Left lung (tissue), 14 donors: ENCODE data around the gene SEMG1. TPM values are rescaled to one million over a fixed set of nuclear protein-coding genes. Genes with fewer than 3 reads are reported as not detected.
A peak's percentile ranks its signal among the peaks of the same experiment; 100 is the strongest.

ENCODE experiments used
- ATAC-seq: fragments of 200-7000 bp; cut with Tn5 transposase; one replicate; pipeline ENCODE4 v1.9.1; 2020; ENCODE audit warnings: moderate library complexity
- DNase-seq, 4 donors: peaks; one replicate each; pipeline ENCODE4 v3.0.0-alpha.2; 2013 to 2020
- H3K27ac ChIP-seq, 2 donors: fragments of 200-600 bp; sonication (generic) in 1 of 2; one replicate each; pipeline versions ENCODE4 v1.5.0 to v1.8.0; 2020 to 2021
- H3K27me3 ChIP-seq, 2 donors: fragments of 200-600 bp; sonication (generic) in 1 of 2; one replicate each; pipeline versions ENCODE4 v1.5.0 to v1.8.0; 2020 to 2021
- H3K36me3 ChIP-seq, 2 donors: fragments of 200-600 bp; sonication (generic) in 1 of 2; one replicate each; pipeline versions ENCODE4 v1.5.0 to v1.8.0; 2020 to 2021
- H3K4me1 ChIP-seq, 2 donors: fragments of 200-600 bp; one replicate each; pipeline ENCODE4 v1.8.0; 2021
- H3K4me3 ChIP-seq, 2 donors: fragments of 200-600 bp; sonication (generic) in 1 of 2; one replicate each; pipeline versions ENCODE4 v1.5.0 to v1.8.0; 2020 to 2021; ENCODE audit warnings: mild to moderate bottlenecking in 1 of 2
- H3K9me3 ChIP-seq, 2 donors: fragments of 200-600 bp; sonication (generic) in 1 of 2; one replicate each; pipeline versions ENCODE4 v1.5.0 to v1.8.0; 2020 to 2021
- CTCF ChIP-seq, 2 donors: fragments of 200-600 bp; sonication (generic) in 1 of 2; IDR thresholded peaks; one replicate each; pipeline versions ENCODE4 v1.5.0 to v1.8.0; 2021; ENCODE audit warnings: antibody characterized with exemption in 2 of 2
- intact Hi-C, 2 donors: fragments of 100-400 bp; cut with DNase I; formaldehyde crosslinking; loops; one replicate each; pipeline versions ENCODE4 v1.11.2 to v1.14.2; 2022
- long read RNA-seq, 12 donors: library from polyadenylated mRNA in 2 of 12; unstranded in 2 of 12; transcript quantifications; one replicate each; pipeline ENCODE4 v2.0.0 and lab custom pipeline, GENCODE V29; 2019 to 2026
- polyA plus RNA-seq, 6 donors: library from polyadenylated mRNA; unstranded; fragments of 120-200 nt; gene quantifications; one replicate each; pipeline ENCODE4 v1.2.1, GENCODE V29; 2013; ENCODE audit not compliant: insufficient read length in 6 of 6
- total RNA-seq, 2 donors: library from RNA; stranded (reverse); fragmentation: NEBNext Ultra II Directional; extraction: Animal tissue kit (Norgen Biotek cat#: 25700); gene quantifications; one replicate each; pipeline ENCODE4 v1.2.1, GENCODE V29; 2021
- donor health status: DM: no; HTN: yes; CAD: no.
- donor health status: DM: no; HTN: no; CAD: no.

SEMG1 gene
- total RNA-seq: under 1 TPM in 1 of 2 donors, not detected in 1; 0.31 TPM
- not detected for polyA plus RNA-seq
- long read RNA-seq, donor 1: 0 reads
- long read RNA-seq, donor 2: 0 reads
- long read RNA-seq, donor 3: 0 reads
- long read RNA-seq, donor 4: 0 reads
- long read RNA-seq, donor 5: 0 reads
- long read RNA-seq, donor 6: 0 reads
- long read RNA-seq, donor 7: 0 reads
- long read RNA-seq, donor 8: 0 reads
- long read RNA-seq, donor 9: 0 reads
- long read RNA-seq, donor 10: 0 reads
- long read RNA-seq, donor 11: 0 reads
- long read RNA-seq, donor 12: 0 reads

- ATAC-seq: no peak
- no peak for DNase-seq
- Histone ChIP-seq H3K27ac (no peak within 1 kb of the TSS), H3K4me1 (no peaks in the 10 kb centered on the region), H3K27me3 (peaks cover 0 to 14% of the 10 kb centered on the region in 2 donors), H3K9me3 (peaks cover 0 to 2% of the 10 kb centered on the region in 2 donors), H3K36me3 (no peaks in the 10 kb centered on the region), H3K4me3 (no peak within 1 kb of the TSS)
- intact Hi-C loops: no loop called here
- no peak for TF ChIP-seq CTCF (IDR thresholded peaks at IDR 0.05)
Measured at GRCh38 chr20:45206725-45207124, at the start of gene SEMG1. SEMG1 (plus strand) TSS chr20:45207033; CDS start chr20:45207054, 21 bp downstream.

- Histone ChIP-seq H3K27me3 (peaks cover 0 to 1% of the 10 kb centered on the region in 2 donors), H3K4me3 (no peak overlapping the region), H3K9me3 (peaks cover 0 to 36% of the 10 kb centered on the region in 2 donors), H3K27ac (peak overlapping the region in 1 of 2 donors; percentile 80), H3K36me3 (no peaks in the 10 kb centered on the region), H3K4me1 (peaks cover 4 to 18% of the 10 kb centered on the region in 2 donors)
- ATAC-seq: peak; percentile 81
- DNase-seq: peak in 2 of 4 donors; percentile 1 to 7
- no peak for TF ChIP-seq CTCF (IDR thresholded peaks at IDR 0.05)
- intact Hi-C loops: no loop called here
Measured at GRCh38 chr20:45157962-45158361, 48.9 kb upstream of the SEMG1 start.

- intact Hi-C loops: no loop called here
- no peaks in the 10 kb centered on the region for H3K36me3 ChIP-seq
- H3K9me3 ChIP-seq: peaks cover 0 to 19% of the 10 kb centered on the region in 2 donors
- DNase-seq (no peak), ATAC-seq (no peak)
- TF ChIP-seq CTCF (IDR thresholded peaks at IDR 0.05): no peak
- no peak overlapping the region for H3K27ac ChIP-seq
- no peak overlapping the region for H3K4me3 ChIP-seq
- no peaks in the 10 kb centered on the region for H3K4me1 ChIP-seq
- H3K27me3 ChIP-seq: peaks cover 0 to 8% of the 10 kb centered on the region in 2 donors
Measured at GRCh38 chr20:45163083-45163803, 43.6 kb upstream of the SEMG1 start.

GRCh38 chr20:45164906-45165305 is 41.9 kb upstream of the SEMG1 start:
- ATAC-seq (no peak), DNase-seq (no peak)
- peaks cover 0 to 8% of the 10 kb centered on the region in 2 donors for H3K27me3 ChIP-seq
- intact Hi-C loops: no loop called here
- H3K36me3 ChIP-seq: no peaks in the 10 kb centered on the region
- no peak for TF ChIP-seq CTCF (IDR thresholded peaks at IDR 0.05)
- no peaks in the 10 kb centered on the region for H3K4me1 ChIP-seq
- H3K27ac ChIP-seq: no peak overlapping the region
- H3K4me3 ChIP-seq: no peak overlapping the region
- peaks cover 0 to 3% of the 10 kb centered on the region in 2 donors for H3K9me3 ChIP-seq

- DNase-seq (no peak), ATAC-seq (no peak)
- Histone ChIP-seq H3K36me3 (no peaks in the 10 kb centered on the region), H3K4me3 (no peak overlapping the region), H3K9me3 (no peaks in the 10 kb centered on the region), H3K4me1 (peaks cover 0 to 9% of the 10 kb centered on the region in 2 donors), H3K27ac (no peak overlapping the region), H3K27me3 (no peaks in the 10 kb centered on the region)
- no peak for TF ChIP-seq CTCF (IDR thresholded peaks at IDR 0.05)
- intact Hi-C loops: no loop called here
Measured at GRCh38 chr20:45173522-45173921, 33.3 kb upstream of the SEMG1 start.
